ENCODE data around the gene VHLL. TPM values are rescaled to one million over a fixed set of nuclear protein-coding genes. Genes with fewer than 3 reads are reported as not detected.

Gene VHLL
- total RNA-seq, 1 experiment from 2014 or later: 1.1 TPM

DNA sequence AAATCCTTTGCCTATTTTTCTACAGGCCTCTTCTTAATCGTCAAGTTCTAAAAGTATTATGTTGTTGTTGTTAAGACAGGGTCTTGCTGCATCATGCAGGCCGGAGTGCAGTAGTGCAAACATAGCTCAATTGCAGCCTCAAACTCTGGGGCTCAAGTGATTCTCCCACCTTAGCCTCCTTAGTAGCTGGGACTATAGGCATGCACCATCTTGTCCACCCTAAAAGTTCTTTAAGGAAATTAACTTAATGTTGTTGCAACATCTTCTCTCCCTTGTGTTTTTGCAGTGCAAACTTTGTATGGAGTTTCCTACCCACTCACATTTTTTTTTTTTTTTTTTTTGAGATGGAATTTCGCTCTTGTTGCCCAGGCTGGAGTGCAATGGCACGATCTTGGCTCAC lies 4.1 kb upstream of the VHLL start:
- Histone ChIP-seq H3K4me2 (ENCODE audit: low read length) (no peak overlapping the region), H4K20me1 (ENCODE audit: low read length) (no peaks in the 10 kb centered on the region), H3K9me3 (ENCODE audit: low read length) (no peaks in the 10 kb centered on the region), H3K9me2 (replicated peaks; ENCODE audit: low read length) (no peaks in the 10 kb centered on the region), H3K4me1 (ENCODE audit: insufficient read depth, low read length) (no peaks in the 10 kb centered on the region), H2AFZ (ENCODE audit: low read length) (no peak overlapping the region), H3K27ac (ENCODE audit: low read length) (no peak overlapping the region), H3F3A (ENCODE audit: low read length, unreplicated experiment) (no peaks in the 10 kb centered on the region), H3K9ac (ENCODE audit: low read length) (no peak overlapping the region), H3K4me3 (ENCODE audit: low read length) (no peak overlapping the region), H3K27me3 (ENCODE audit: low read length) (no peaks in the 10 kb centered on the region), H3K36me3 (ENCODE audit: low read depth, low read length) (peaks cover 17% of the 10 kb centered on the region), H3K79me2 (ENCODE audit: low read length) (no peaks in the 10 kb centered on the region)
- CTCF ChIA-PET: no interaction called here
- TF ChIP-seq EZH2 (IDR thresholded peaks at IDR 0.05; ENCODE audit: low read length, unreplicated experiment) (no peak), EZH2phosphoT487 (IDR thresholded peaks at IDR 0.05; ENCODE audit: borderline replicate concordance, low read length) (no peak)
- TF ChIP-seq, protein P1, sequence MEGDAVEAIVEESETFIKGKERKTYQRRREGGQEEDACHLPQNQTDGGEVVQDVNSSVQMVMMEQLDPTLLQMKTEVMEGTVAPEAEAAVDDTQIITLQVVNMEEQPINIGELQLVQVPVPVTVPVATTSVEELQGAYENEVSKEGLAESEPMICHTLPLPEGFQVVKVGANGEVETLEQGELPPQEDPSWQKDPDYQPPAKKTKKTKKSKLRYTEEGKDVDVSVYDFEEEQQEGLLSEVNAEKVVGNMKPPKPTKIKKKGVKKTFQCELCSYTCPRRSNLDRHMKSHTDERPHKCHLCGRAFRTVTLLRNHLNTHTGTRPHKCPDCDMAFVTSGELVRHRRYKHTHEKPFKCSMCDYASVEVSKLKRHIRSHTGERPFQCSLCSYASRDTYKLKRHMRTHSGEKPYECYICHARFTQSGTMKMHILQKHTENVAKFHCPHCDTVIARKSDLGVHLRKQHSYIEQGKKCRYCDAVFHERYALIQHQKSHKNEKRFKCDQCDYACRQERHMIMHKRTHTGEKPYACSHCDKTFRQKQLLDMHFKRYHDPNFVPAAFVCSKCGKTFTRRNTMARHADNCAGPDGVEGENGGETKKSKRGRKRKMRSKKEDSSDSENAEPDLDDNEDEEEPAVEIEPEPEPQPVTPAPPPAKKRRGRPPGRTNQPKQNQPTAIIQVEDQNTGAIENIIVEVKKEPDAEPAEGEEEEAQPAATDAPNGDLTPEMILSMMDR (conservative IDR thresholded peaks at IDR 0.05; ENCODE audit: low read depth, low read length): no peak
- DNase-seq (no peak), ATAC-seq (no peak)
- no TSS peak for BruUV-seq (replicated peaks)
- POLR2A ChIA-PET (ENCODE audit: unreplicated experiment): no interaction called here
- intact Hi-C loops (cut with micrococcal nuclease): no loop called here

DNA sequence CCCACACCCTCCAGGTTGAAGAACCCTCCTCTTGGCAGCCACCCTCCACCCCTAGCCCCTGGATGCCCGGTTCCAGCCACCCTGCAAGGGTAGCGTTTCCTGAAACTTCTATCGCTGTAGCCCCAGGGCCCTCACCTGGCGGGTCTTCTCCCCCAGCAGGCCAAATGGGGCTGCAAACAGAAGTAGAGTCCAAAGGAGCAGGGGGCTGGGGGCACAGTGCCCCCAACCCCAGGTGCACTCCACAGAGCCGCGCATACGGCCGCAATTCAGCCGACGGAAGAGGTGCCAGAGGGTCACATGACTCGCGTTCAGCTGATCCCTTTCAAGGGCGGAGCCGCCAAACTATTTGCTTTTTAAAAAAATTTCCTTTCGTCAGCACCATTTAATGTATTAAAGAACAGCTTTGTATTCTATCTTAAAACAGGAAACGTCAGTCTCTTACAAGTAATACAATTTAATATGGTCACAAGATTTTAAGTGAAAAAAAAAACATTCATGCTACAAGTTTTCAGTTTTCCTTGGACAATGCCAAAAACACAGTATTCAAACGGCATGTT lies 3.6 kb downstream of the VHLL start, which contains the start of gene GLMP:
TSS of gene GLMP (minus strand) at position 289 of the 557 bp plus-strand sequence. CDS start at position 255, 34 bp downstream.
- DNase-seq (peak; percentile 69), ATAC-seq (peak; percentile 23)
- no peaks in the 10 kb centered on the region for H3K9me2 ChIP-seq (replicated peaks; ENCODE audit: low read length)
- no peaks in the 10 kb centered on the region for H3K36me3 ChIP-seq (ENCODE audit: low read depth, low read length)
- intact Hi-C loops (cut with micrococcal nuclease): no loop called here
- no peaks in the 10 kb centered on the region for H3K9me3 ChIP-seq (ENCODE audit: low read length)
- CTCF ChIA-PET: no interaction called here
- H4K20me1 ChIP-seq (ENCODE audit: low read length): no peaks in the 10 kb centered on the region
- no TSS peak for BruUV-seq (replicated peaks)
- no peaks in the 10 kb centered on the region for H3K79me2 ChIP-seq (ENCODE audit: low read length)
- no peaks in the 10 kb centered on the region for H3F3A ChIP-seq (ENCODE audit: low read length, unreplicated experiment)
- H3K4me3 ChIP-seq (ENCODE audit: low read length): peak within 1 kb of the TSS; percentile 73
- TF ChIP-seq EZH2phosphoT487 (IDR thresholded peaks at IDR 0.05; ENCODE audit: borderline replicate concordance, low read length) (no peak), EZH2 (IDR thresholded peaks at IDR 0.05; ENCODE audit: low read length, unreplicated experiment) (no peak)
- TF ChIP-seq, protein P1 (conservative IDR thresholded peaks at IDR 0.05; ENCODE audit: low read depth, low read length): no peak
- H3K9ac ChIP-seq (ENCODE audit: low read length): peak within 1 kb of the TSS; percentile 60
- peaks cover 15% of the 10 kb centered on the region; the same call in 1 of the 2 replicates for H3K4me1 ChIP-seq (ENCODE audit: insufficient read depth, low read length)
- peak within 1 kb of the TSS; percentile 90 for H3K4me2 ChIP-seq (ENCODE audit: low read length)
- H3K27me3 ChIP-seq (ENCODE audit: low read length): no peaks in the 10 kb centered on the region
- peak within 1 kb of the TSS; percentile 94 for H2AFZ ChIP-seq (ENCODE audit: low read length)
- no peak within 1 kb of the TSS for H3K27ac ChIP-seq (ENCODE audit: low read length)
- POLR2A ChIA-PET (ENCODE audit: unreplicated experiment): interaction anchor here (0.7 kb wide), 2 partner anchors 13 to 21 kb away, joined by 3 to 4 read pairs; partner anchors contain the start of gene SMG5

DNA sequence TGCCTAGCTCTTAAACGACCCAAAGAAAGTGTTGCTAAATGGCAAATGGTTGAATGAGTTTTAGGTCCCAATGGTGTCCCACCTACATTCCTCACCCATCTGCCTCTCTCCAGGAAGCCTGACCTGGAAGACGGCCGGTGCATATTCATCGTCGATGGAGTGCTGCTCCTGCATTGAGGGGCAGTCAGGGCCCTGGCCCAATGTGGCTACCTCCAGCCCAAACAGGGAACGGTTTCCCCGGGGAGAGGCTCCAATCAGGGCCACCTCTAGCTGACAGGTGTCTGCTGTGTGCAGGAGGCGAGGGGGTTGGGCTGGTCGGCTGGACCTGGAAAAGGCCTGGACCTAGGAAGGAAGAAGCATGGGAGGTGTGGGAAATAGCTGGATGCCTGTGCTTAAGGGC lies 5.2 kb downstream of the VHLL start:
- no peak for TF ChIP-seq EZH2 (IDR thresholded peaks at IDR 0.05; ENCODE audit: low read length, unreplicated experiment)
- TF ChIP-seq, protein P1 (conservative IDR thresholded peaks at IDR 0.05; ENCODE audit: low read depth, low read length): no peak
- H3K9me3 ChIP-seq (ENCODE audit: low read length): no peaks in the 10 kb centered on the region
- peaks cover 15% of the 10 kb centered on the region; the same call in 1 of the 2 replicates for H3K4me1 ChIP-seq (ENCODE audit: insufficient read depth, low read length)
- no peaks in the 10 kb centered on the region for H3K79me2 ChIP-seq (ENCODE audit: low read length)
- intact Hi-C loops (cut with micrococcal nuclease): no loop called here
- no TSS peak for BruUV-seq (replicated peaks)
- no peak overlapping the region for H3K27ac ChIP-seq (ENCODE audit: low read length)
- no peaks in the 10 kb centered on the region for H3K27me3 ChIP-seq (ENCODE audit: low read length)
- no peaks in the 10 kb centered on the region for H3K9me2 ChIP-seq (replicated peaks; ENCODE audit: low read length)
- no peak for DNase-seq
- no peak overlapping the region for H2AFZ ChIP-seq (ENCODE audit: low read length)
- H3K4me2 ChIP-seq (ENCODE audit: low read length): no peak overlapping the region
- ATAC-seq: no peak
- no peaks in the 10 kb centered on the region for H4K20me1 ChIP-seq (ENCODE audit: low read length)
- H3K36me3 ChIP-seq (ENCODE audit: low read depth, low read length): no peaks in the 10 kb centered on the region
- H3F3A ChIP-seq (ENCODE audit: low read length, unreplicated experiment): no peaks in the 10 kb centered on the region
- no peak overlapping the region for H3K9ac ChIP-seq (ENCODE audit: low read length)
- no peak overlapping the region for H3K4me3 ChIP-seq (ENCODE audit: low read length)
- ChIA-PET POLR2A (ENCODE audit: unreplicated experiment) (interaction anchor here (0.7 kb wide), 1 partner anchor 11 kb away, joined by 4 read pairs; the partner anchor contains the start of gene SMG5), CTCF (no interaction called here)
